ENCODE data around the gene ERH.
"Not testable (repeated sequence)": the region's sequence is repeated elsewhere in the genome, so short reads cannot be mapped to it uniquely, and the experiment has no call there.

Gene ERH

GRCh38 chr14:69392481-69392880 lies 5.6 kb downstream of the ERH start:
- no peak for DNase-seq

GRCh38 chr14:69391400-69391799 lies 6.7 kb downstream of the ERH start:
- not testable (repeated sequence) for DNase-seq

DNA sequence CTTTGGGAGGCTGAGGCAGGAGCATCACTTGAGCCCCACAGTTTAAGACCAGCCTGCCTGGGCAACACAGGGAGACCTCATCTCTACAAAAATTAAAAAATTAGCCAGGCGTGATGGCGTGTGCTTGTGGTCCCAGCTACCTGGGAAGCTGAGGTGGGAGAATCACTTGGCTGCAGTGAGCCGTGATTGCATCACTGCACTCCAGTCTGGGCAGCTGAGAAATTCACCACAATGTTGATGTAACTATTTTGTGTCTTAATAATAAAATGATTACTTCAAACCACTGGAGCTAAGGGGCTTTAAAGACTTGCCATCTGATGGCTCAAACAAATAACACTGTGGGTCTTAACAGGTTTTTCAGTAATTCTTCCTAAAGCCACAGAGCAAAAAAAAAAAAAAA lies 10.8 kb downstream of the ERH start:
- DNase-seq = no peak

- no peak for DNase-seq
Observed at GRCh38 chr14:69378274-69378673, 19.8 kb downstream of the ERH start.

GRCh38 chr14:69376439-69376838 lies 21.7 kb downstream of the ERH start:
- DNase-seq = peak; percentile 81

GRCh38 chr14:69375722-69376121 lies 22.4 kb downstream of the ERH start:
- no peak for DNase-seq

DNA sequence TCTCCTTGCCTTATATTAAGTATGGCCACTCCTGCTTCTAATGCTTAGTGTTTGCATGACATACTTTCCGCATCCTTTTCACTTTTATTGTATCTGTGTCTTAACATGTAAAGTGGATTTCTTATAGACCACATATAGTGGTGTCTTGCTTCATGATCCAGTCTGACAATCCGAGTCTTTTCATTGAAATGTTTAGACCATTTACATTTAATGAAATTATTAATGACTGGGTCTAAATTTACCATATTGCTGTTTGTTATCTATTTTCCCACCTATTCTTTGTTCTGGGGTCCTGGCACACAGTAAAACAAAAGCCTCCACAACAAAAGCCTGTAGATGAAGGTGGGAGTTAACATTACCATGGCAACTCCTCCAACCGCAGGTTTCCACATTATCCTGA lies 22.9 kb downstream of the ERH start:
- no peak for DNase-seq

- no peak for DNase-seq
Observed at GRCh38 chr14:69374235-69374634, 23.9 kb downstream of the ERH start.

DNA sequence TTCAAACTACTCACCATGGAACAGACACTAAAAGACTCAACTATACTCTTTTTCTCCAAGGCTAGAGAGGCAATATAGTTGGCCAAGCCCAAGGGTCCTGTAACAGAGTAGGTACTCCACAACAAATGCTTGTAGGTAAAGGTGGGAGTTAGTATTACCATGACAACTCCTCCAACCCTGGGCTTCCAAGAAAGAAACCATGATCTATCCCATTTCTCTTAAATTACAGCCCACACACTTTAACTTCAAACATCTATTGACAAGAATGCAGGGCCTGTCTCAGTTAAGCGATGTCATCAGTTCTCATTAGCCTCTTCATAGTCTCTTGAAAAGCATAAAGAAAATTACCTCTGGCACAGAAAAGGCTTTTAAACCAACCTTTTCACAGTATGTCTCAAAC lies 25.0 kb downstream of the ERH start:
- DNase-seq = no peak

DNA sequence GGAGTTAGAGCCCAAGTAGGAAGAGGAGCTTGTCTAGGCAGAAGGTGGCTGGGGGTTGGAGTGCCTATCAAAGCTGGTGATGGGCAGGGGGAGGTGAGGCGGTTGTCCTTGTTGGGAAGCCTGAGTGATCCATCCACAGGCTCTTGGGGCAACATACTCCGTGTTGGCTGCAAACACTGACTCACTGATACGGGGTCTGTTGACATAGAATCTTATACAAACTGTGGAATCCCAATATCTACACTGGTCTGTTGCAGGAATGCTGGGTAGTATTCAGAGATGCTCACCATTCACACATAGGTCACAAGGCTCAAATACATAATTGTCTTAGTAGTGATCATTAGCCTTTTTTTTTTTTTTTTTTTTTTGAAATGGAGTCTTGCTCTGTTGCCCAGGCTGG lies 26.0 kb downstream of the ERH start:
- DNase-seq = no peak

DNA sequence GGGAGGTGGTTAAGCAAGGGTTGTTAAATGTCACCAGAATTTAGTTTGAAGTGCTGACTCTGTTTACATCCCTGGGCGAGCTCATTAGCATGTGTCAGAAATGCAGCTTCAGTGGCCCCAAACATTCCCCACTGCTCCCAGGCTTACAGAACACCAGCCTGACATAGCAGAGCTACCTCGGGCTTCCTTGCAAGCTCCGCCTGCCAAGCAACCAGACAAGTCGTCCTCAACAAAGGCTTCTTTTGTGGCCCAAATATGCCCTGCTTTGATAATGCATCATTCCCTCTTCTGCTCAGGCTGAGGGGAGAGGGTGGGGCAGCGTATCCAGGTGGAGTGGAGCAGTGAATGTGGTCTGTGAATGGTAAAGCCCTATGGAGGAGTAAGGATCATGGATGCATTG lies 28.0 kb downstream of the ERH start:
- no peak for DNase-seq

DNA sequence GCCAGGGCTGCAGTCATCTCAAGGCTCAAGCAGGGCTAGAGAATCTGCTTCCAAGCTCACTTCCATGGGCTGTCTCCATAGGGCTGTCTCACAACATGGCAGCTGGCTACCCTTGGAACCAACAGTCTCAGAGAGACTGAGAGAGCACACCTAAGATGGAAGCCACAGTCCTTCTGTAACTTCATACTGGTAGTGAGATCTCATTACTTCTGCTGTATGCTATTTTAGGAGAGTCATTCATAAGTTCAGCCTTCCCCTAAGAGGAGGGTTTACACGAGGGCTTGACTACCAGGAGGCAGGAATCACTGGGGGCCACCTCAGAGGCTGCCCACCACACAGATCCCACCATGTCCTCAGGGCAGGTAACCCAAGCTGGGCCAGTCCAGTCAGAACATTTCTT lies 29.7 kb downstream of the ERH start:
- no peak for DNase-seq

GRCh38 chr14:69366761-69367160 lies 31.3 kb downstream of the ERH start:
- no peak for DNase-seq

DNA sequence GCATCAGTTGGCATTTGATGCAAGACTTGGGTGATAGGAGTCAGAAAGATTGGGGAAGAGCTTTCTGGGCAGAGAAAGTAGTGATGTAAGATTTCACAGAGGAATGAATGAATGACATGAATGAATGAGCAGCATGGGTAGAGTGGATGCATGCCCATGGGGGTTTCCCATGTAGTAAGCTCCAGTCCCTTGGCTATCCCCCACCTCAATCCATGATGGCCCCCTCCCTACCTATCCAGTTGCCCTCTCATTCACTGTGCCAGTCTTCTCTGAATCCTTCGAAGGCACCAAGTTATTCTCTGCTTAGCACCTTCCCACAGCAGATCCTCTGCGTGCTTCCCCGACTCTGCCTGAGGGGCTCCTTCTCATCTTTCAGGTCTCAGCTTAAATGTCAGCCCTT lies 32.0 kb downstream of the ERH start:
- DNase-seq = no peak

- no peak for DNase-seq
Observed at GRCh38 chr14:69364378-69364777, 33.7 kb downstream of the ERH start.

DNA sequence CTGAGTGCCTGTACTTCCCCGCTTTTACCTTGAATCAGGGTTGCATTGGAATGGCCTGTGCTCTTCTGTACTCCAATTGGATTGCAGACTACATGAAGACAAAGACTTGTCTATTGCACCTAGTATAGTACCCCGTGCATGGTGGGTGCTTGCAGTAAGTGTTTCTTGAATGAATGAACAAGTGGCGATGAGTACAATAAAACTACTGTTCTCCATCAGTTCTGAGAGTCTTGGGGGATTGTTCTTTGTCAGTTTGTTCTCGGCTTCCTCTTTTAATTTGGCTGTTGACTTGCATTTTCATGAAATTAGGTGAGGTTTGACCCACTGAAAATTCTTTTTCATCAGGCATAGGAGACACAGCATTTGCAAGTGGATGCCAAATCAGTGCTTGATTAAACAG lies 34.1 kb downstream of the ERH start:
- no peak for DNase-seq

DNA sequence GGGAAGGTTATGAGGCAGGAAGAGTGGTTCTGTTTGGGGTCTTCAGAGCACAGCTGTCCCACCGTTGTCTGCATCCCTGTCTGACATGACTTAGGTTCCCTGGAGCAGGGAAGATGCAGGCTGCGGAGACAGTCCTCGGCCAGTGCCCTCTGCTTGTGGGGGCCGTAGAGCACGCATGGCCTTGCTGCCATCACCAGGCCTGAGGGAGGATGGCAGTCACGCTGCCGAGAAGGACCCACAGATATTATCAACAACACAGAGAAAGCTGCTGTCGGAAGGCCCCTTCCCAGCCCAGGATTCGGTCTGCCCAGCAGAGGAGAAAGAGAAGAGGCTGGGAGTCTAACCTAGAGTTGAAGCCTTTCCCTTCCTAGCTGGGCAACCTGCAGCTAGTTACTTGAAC lies 35.0 kb downstream of the ERH start:
- no peak for DNase-seq

- DNase-seq = no peak
Observed at GRCh38 chr14:69360438-69361108, 37.5 kb downstream of the ERH start.

DNA sequence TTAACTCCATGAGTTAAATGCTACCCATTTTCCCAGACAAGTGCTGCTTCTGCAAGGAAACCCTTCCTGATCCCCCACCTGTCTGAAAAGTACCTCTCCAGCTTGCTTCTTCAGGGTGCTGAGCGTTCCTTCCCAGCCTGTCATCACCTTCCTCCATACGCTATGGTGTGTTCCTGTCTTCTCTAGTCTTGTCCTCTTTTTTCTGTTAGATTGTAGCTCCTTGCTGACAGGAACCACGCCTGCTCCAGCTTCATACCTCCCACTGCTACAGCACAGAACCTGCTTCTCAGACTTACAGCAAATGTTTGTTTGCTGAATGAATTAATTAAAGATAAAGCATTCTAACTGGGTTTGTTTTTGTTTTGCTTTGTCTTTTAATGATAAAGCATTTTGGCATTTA lies 39.1 kb downstream of the ERH start:
- DNase-seq = no peak

GRCh38 chr14:69358233-69358963 lies 39.7 kb downstream of the ERH start:
- DNase-seq = no peak

DNA sequence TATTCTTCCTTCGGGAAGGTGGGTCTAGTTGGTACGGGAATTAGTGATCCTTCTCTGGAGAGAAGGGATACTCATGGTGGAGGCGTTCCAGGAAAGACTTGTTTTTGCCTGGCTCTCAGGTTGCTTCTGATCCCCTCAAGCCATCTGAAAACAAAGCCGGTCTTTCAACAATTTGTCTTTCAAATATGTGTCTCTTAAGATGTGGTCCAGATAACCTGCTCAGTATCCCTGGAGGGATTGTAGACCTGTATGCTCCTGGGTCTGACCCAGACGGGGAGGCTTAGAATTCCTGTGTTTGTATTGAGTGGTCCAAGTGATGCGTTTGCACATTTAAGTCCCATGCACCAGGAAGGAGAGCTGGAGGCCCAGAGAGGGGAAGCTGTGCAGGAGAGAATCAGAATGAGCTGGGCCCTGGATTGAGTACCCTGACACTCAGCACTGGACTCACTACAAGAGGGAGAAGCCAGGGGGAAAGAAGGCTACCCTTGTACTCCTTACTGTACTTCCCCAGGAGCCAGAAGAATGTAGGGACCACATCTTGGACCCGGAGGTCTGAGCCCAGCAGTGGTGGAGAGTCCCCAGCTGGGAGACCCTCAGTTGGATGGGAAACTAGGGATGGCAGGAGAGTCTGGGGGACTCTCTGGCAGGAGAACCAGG lies 40.4 kb downstream of the ERH start:
- DNase-seq = no peak

DNA sequence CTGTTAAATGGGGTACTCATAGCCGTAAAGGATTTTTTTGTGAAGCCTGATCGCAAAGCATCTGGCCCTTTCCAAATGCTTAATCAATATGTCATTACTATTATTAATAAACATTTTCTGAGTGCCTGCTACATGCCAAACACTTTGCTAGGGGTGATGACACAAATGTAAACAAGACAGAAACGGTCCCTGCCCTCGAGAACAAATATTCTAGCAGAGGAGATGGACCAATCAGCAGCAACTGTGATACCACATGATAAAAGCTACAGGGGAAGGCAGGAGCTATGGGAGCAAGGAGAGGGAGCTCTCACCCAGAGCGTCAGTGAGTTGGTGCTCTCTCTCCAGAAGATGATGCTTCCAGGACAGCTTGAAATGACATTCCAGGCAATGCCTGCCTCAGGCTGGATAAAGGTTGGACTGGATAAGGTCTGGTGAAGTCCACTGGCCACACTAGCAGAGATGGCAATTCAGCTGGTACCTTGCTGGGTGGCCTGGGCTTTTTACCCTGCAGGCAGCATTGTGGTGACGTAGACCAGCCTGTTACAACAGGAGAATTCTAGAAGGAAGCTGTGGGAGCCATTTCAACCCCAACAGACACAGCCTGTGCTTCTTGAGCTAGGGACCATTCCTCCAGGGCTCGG lies 41.1 kb downstream of the ERH start:
- DNase-seq = no peak

GRCh38 chr14:69355607-69356281 lies 42.4 kb downstream of the ERH start:
- DNase-seq = no peak

Measured in suppressor macrophage treated with lipopolysaccharide for 4 hours (primary cell).